WI38 (cell line): ENCODE results near the gene SLC25A48.
A peak's percentile ranks its signal among the peaks of the same experiment; 100 is the strongest.

Source experiments
- H3K4me3 ChIP-seq: 2 replicates; pipeline ENCODE4 v1.5.1; 2011; ENCODE audit warnings: low read depth, mild to moderate bottlenecking, control low read depth, low read length
- CTCF ChIP-seq: IDR thresholded peaks from 2 replicates; pipeline ENCODE4 v1.5.1; 2012; ENCODE audit warnings: low read depth, mild to moderate bottlenecking, control low read depth, low read length

Gene SLC25A48

GRCh38 chr5:135883441-135883840 lies 49.0 kb downstream of the SLC25A48 start:
- TF ChIP-seq CTCF, result no peak; the same call in 1 of the 2 replicates
- H3K4me3 ChIP-seq, result no peak overlapping the region

GRCh38 chr5:135885031-135885430 lies 50.6 kb downstream of the SLC25A48 start:
- TF ChIP-seq CTCF, result no peak
- H3K4me3 ChIP-seq, result no peak overlapping the region

GRCh38 chr5:135886136-135886535 lies 51.7 kb downstream of the SLC25A48 start:
- H3K4me3 ChIP-seq, result no peak overlapping the region
- TF ChIP-seq CTCF, result no peak

- peak; percentile 78 for TF ChIP-seq CTCF
- no peak overlapping the region for H3K4me3 ChIP-seq
These were observed 53.0 kb downstream of the SLC25A48 start for GRCh38 chr5:135887447-135887864.

- no peak overlapping the region for H3K4me3 ChIP-seq
- no peak for TF ChIP-seq CTCF
These were observed 53.6 kb downstream of the SLC25A48 start for GRCh38 chr5:135887881-135888614.

- H3K4me3 ChIP-seq, result no peak overlapping the region
- no peak for TF ChIP-seq CTCF
These were observed 55.8 kb downstream of the SLC25A48 start for GRCh38 chr5:135890296-135890695.

GRCh38 chr5:135890867-135891266 lies 56.4 kb downstream of the SLC25A48 start:
- no peak overlapping the region for H3K4me3 ChIP-seq
- no peak for TF ChIP-seq CTCF
